Measurements from ENCODE around the gene DNAJB8. TPM values are rescaled to one million over a fixed set of nuclear protein-coding genes. Genes with fewer than 3 reads are reported as not detected.

The DNAJB8 gene
- total RNA-seq, 1 donor from 2014 or later: not detected

- H3K27ac Mint-ChIP-seq (ENCODE audit: unreplicated experiment): no peak overlapping the region
- Histone ChIP-seq H3K4me3 (ENCODE audit: insufficient read depth, low read depth, low read length) (no peak overlapping the region), H3K9ac (ENCODE audit: low read length) (no peak overlapping the region), H2AFZ (ENCODE audit: low read depth, low read length) (no peak overlapping the region), H3K4me1 (ENCODE audit: insufficient read depth, low read length) (peaks cover 6% of the 10 kb centered on the region), H3K9me3 (ENCODE audit: insufficient read depth, low read depth, low read length) (peaks cover 4% of the 10 kb centered on the region), H4K20me1 (ENCODE audit: insufficient read depth, low read length) (peaks cover 42% of the 10 kb centered on the region), H3K79me2 (ENCODE audit: insufficient read depth, low read length) (peaks cover 3% of the 10 kb centered on the region), H3K36me3 (ENCODE audit: insufficient read depth, low read length) (no peaks in the 10 kb centered on the region), H3K27me3 (ENCODE audit: insufficient read depth, low read length) (peaks cover 85% of the 10 kb centered on the region), H3K4me2 (ENCODE audit: low read length) (peak overlapping the region; percentile 89), H3K27ac (ENCODE audit: low read depth, low read length) (no peak overlapping the region)
- H3K27me3 Mint-ChIP-seq (ENCODE audit: low read depth, unreplicated experiment): peaks cover 61% of the 10 kb centered on the region
- no peaks in the 10 kb centered on the region for H3K4me1 Mint-ChIP-seq (ENCODE audit: low read depth, unreplicated experiment)
- FAIRE-seq (no peak), DNase-seq (ENCODE audit: low read depth) (no peak)
- no peak for TF ChIP-seq CTCF (IDR thresholded peaks at IDR 0.05; ENCODE audit: insufficient read depth, low read depth, low read length)
- peak; percentile 99 for TF ChIP-seq EZH2 (IDR thresholded peaks at IDR 0.05; ENCODE audit: insufficient read depth, low read length)
- no peak overlapping the region for H3K4me3 Mint-ChIP-seq (ENCODE audit: unreplicated experiment)
- peaks cover 6% of the 10 kb centered on the region for H3K9me3 Mint-ChIP-seq (ENCODE audit: unreplicated experiment)
- peaks cover 3% of the 10 kb centered on the region for H3K36me3 Mint-ChIP-seq (ENCODE audit: low read depth, unreplicated experiment)
These were observed 25.4 kb upstream of the DNAJB8 start for GRCh38 chr3:128491941-128492670.

GRCh38 chr3:128491691-128491940 is 24.9 kb upstream of the DNAJB8 start:
- Mint-ChIP-seq H3K4me1 (ENCODE audit: low read depth, unreplicated experiment) (no peaks in the 10 kb centered on the region), H3K27ac (ENCODE audit: unreplicated experiment) (no peak overlapping the region), H3K4me3 (ENCODE audit: unreplicated experiment) (no peak overlapping the region), H3K36me3 (ENCODE audit: low read depth, unreplicated experiment) (no peaks in the 10 kb centered on the region), H3K27me3 (ENCODE audit: low read depth, unreplicated experiment) (peaks cover 60% of the 10 kb centered on the region), H3K9me3 (ENCODE audit: unreplicated experiment) (peaks cover 6% of the 10 kb centered on the region)
- TF ChIP-seq CTCF (IDR thresholded peaks at IDR 0.05; ENCODE audit: insufficient read depth, low read depth, low read length): no peak
- no peak for TF ChIP-seq EZH2 (IDR thresholded peaks at IDR 0.05; ENCODE audit: insufficient read depth, low read length)
- Histone ChIP-seq H3K4me1 (ENCODE audit: insufficient read depth, low read length) (peaks cover 11% of the 10 kb centered on the region), H2AFZ (ENCODE audit: low read depth, low read length) (no peak overlapping the region), H3K4me2 (ENCODE audit: low read length) (peak overlapping the region; percentile 89), H3K79me2 (ENCODE audit: insufficient read depth, low read length) (peaks cover 7% of the 10 kb centered on the region), H3K36me3 (ENCODE audit: insufficient read depth, low read length) (no peaks in the 10 kb centered on the region), H3K27ac (ENCODE audit: low read depth, low read length) (no peak overlapping the region), H3K27me3 (ENCODE audit: insufficient read depth, low read length) (peaks cover 80% of the 10 kb centered on the region), H4K20me1 (ENCODE audit: insufficient read depth, low read length) (peaks cover 37% of the 10 kb centered on the region), H3K9me3 (ENCODE audit: insufficient read depth, low read depth, low read length) (no peaks in the 10 kb centered on the region), H3K9ac (ENCODE audit: low read length) (no peak overlapping the region), H3K4me3 (ENCODE audit: insufficient read depth, low read depth, low read length) (no peak overlapping the region)
- FAIRE-seq (no peak), DNase-seq (ENCODE audit: low read depth) (no peak)

GRCh38 chr3:128490915-128491690 is 24.4 kb upstream of the DNAJB8 start:
- Histone ChIP-seq H3K9ac (ENCODE audit: low read length) (peak overlapping the region; percentile 62), H3K79me2 (ENCODE audit: insufficient read depth, low read length) (peaks cover 11% of the 10 kb centered on the region), H3K4me1 (ENCODE audit: insufficient read depth, low read length) (peaks cover 15% of the 10 kb centered on the region), H3K36me3 (ENCODE audit: insufficient read depth, low read length) (no peaks in the 10 kb centered on the region), H3K27ac (ENCODE audit: low read depth, low read length) (no peak overlapping the region), H3K4me2 (ENCODE audit: low read length) (peak overlapping the region; percentile 89), H4K20me1 (ENCODE audit: insufficient read depth, low read length) (peaks cover 36% of the 10 kb centered on the region), H3K4me3 (ENCODE audit: insufficient read depth, low read depth, low read length) (no peak overlapping the region), H2AFZ (ENCODE audit: low read depth, low read length) (no peak overlapping the region), H3K9me3 (ENCODE audit: insufficient read depth, low read depth, low read length) (no peaks in the 10 kb centered on the region), H3K27me3 (ENCODE audit: insufficient read depth, low read length) (peaks cover 81% of the 10 kb centered on the region)
- Mint-ChIP-seq H3K9me3 (ENCODE audit: unreplicated experiment) (peaks cover 6% of the 10 kb centered on the region), H3K4me3 (ENCODE audit: unreplicated experiment) (no peak overlapping the region), H3K36me3 (ENCODE audit: low read depth, unreplicated experiment) (no peaks in the 10 kb centered on the region), H3K27ac (ENCODE audit: unreplicated experiment) (peak overlapping the region; percentile 77), H3K27me3 (ENCODE audit: low read depth, unreplicated experiment) (peaks cover 60% of the 10 kb centered on the region), H3K4me1 (ENCODE audit: low read depth, unreplicated experiment) (no peaks in the 10 kb centered on the region)
- DNase-seq (ENCODE audit: low read depth): no peak
- TF ChIP-seq EZH2 (IDR thresholded peaks at IDR 0.05; ENCODE audit: insufficient read depth, low read length) (no peak), CTCF (IDR thresholded peaks at IDR 0.05; ENCODE audit: insufficient read depth, low read depth, low read length) (no peak)
- FAIRE-seq: no peak
